ENCODE results near the gene MRPL41. TPM values are rescaled to one million over a fixed set of nuclear protein-coding genes. Genes with fewer than 3 reads are reported as not detected.
"Not testable (repeated sequence)": the region's sequence is repeated elsewhere in the genome, so short reads cannot be mapped to it uniquely, and the experiment has no call there.

The MRPL41 gene
- total RNA-seq, 4 donors from 2014 or later, result 77.1 to 161 (median 98.3) TPM

- no peaks in the 10 kb centered on the region for H3K27me3 ChIP-seq
- 81 to 82% methylated on average over 12 of the region's 12 CpGs for WGBS, 2 donors
- no peaks in the 10 kb centered on the region for H3K9me3 ChIP-seq
- no peak overlapping the region for H3K27ac ChIP-seq
- DNase-seq (ENCODE audit: low spot score in 2 of 2), result no peak
- H3K36me3 ChIP-seq, result peaks cover 0 to 4% (median 0%) of the 10 kb centered on the region in 3 donors
- H3K4me1 ChIP-seq, result peaks cover 0 to 23% (median 14%) of the 10 kb centered on the region in 4 donors
- no peak overlapping the region for H3K4me3 ChIP-seq
- TF ChIP-seq CTCF (IDR thresholded peaks at IDR 0.05) (no peak), EP300 (IDR thresholded peaks at IDR 0.05) (no peak), POLR2A (IDR thresholded peaks at IDR 0.05) (no peak)
These were observed 41.5 kb downstream of the MRPL41 start for GRCh38 chr9:137593176-137593575.

GRCh38 chr9:137596577-137596976, 44.9 kb downstream of the MRPL41 start:
- DNase-seq (ENCODE audit: low spot score in 2 of 2); H3K27ac ChIP-seq; H3K9me3 ChIP-seq; H3K4me1 ChIP-seq; H3K36me3 ChIP-seq; H3K27me3 ChIP-seq; H3K4me3 ChIP-seq: not testable (repeated sequence)
- 96 to 97% methylated on average over 7 of the region's 7 CpGs for WGBS, 2 donors

- TF ChIP-seq CTCF (IDR thresholded peaks at IDR 0.05) (no peak), EP300 (IDR thresholded peaks at IDR 0.05) (no peak), POLR2A (IDR thresholded peaks at IDR 0.05) (no peak)
- peaks cover 0 to 4% (median 0%) of the 10 kb centered on the region in 4 donors for H3K4me1 ChIP-seq
- H3K27me3 ChIP-seq, result no peaks in the 10 kb centered on the region
- 73 to 74% methylated on average over 8 of the region's 8 CpGs for WGBS, 2 donors
- H3K36me3 ChIP-seq, result no peaks in the 10 kb centered on the region
- no peak overlapping the region for H3K4me3 ChIP-seq
- H3K9me3 ChIP-seq, result no peaks in the 10 kb centered on the region
- no peak for DNase-seq (ENCODE audit: low spot score in 2 of 2)
- no peak overlapping the region for H3K27ac ChIP-seq
These were observed 47.3 kb downstream of the MRPL41 start for GRCh38 chr9:137598943-137599342.

Other genes starting within 250 kb of the MRPL41 start
- gene NRARP, start 249.6 kb upstream of the MRPL41 start, total RNA-seq, result 10 to 100 TPM in 1 of 4 donors, 1 to 10 TPM in 3; 3.1 to 13.5 (median 3.9) TPM
- gene EXD3, start 128.7 kb upstream of the MRPL41 start, total RNA-seq, result 10 to 100 TPM; 27.6 to 99.9 (median 55.2) TPM
- 10 to 100 TPM in 2 of 4 donors, 1 to 10 TPM in 2; 6.3 to 11.4 (median 10.1) TPM for gene NOXA1, start 128.5 kb upstream of the MRPL41 start, total RNA-seq
- gene ENTPD8, start 110.5 kb upstream of the MRPL41 start, total RNA-seq, result not detected
- gene NSMF, start 92.5 kb upstream of the MRPL41 start, total RNA-seq, result 100 to 1,000 TPM; 219 to 297 (median 270) TPM
- gene PNPLA7, start 1.5 kb upstream of the MRPL41 start, total RNA-seq, result 10 to 100 TPM; 12.0 to 25.2 (median 18.7) TPM
- gene DPH7, start 27.0 kb downstream of the MRPL41 start, total RNA-seq, result 10 to 100 TPM; 40.8 to 61.5 (median 42.4) TPM
- gene ZMYND19, start 38.6 kb downstream of the MRPL41 start, total RNA-seq, result 10 to 100 TPM; 13.8 to 17.4 (median 15.8) TPM
- gene ARRDC1, start 53.8 kb downstream of the MRPL41 start, total RNA-seq, result 10 to 100 TPM; 26.4 to 83.1 (median 50.1) TPM
- gene EHMT1, start 67.1 kb downstream of the MRPL41 start, total RNA-seq, result 100 to 1,000 TPM in 3 of 4 donors, 10 to 100 TPM in 1; 96.4 to 136 (median 118) TPM

All from tibial nerve (tissue), 4 donors.